GM12872 (cell line): ENCODE results near the gene BUD23.

ENCODE experiments used
- TF ChIP-seq, protein P1 (sequence below): IDR thresholded peaks from 3 replicates; pipeline ENCODE4 v1.5.1; 2011; ENCODE audit warnings: low read depth, mild to moderate bottlenecking, low read length, moderate library complexity; ENCODE audit not compliant: insufficient read depth

The BUD23 gene

DNA sequence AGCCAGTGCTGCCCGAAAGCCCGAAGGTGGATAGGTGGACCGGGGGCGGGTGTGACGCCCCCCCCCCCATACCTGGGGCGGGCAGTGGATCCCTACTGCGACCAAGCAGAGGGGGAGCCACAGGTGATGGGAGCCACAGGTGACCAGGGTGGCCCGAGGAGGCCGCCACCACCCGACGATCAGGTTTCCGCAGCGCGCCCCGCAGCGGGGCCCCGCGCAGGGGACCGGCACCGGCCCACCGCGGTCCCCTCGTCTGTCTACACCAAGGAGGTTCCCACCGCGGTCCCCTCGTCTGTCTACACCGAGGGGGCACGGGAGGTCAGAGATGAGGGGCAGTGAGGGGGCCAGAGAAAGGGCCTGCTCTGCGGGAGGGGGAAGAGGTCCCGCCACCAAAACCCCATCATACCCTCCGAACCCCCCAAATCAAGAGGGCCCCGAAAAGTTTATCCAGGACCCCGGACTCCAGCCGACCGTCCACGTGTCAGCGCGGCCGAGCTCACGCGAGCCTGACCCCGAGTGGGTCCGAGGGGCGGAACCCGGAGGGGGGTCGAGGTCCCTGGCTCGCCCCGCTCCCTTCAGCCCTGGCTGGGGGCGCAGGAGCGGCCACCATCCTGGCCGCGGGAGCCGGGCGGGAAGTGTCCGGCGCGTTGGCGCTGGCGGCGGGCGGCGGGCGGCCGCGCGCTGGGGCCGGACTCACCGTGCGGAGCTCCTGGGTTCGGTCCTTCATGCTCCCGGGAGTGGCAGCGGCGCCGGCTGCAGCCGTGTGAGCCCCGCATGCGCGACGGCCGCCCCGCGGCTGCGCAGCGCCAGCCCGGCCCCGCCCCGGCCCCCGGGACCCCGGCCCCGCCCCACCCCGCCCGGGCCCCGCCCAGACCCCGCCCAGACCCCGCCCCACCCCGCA is 35.8 kb downstream of the BUD23 start, which contains the start of gene STX1A:
TSS of gene STX1A (minus strand) at position 765 of the 901 bp plus-strand sequence. CDS start at position 727, 38 bp downstream.
- TF ChIP-seq, protein P1, sequence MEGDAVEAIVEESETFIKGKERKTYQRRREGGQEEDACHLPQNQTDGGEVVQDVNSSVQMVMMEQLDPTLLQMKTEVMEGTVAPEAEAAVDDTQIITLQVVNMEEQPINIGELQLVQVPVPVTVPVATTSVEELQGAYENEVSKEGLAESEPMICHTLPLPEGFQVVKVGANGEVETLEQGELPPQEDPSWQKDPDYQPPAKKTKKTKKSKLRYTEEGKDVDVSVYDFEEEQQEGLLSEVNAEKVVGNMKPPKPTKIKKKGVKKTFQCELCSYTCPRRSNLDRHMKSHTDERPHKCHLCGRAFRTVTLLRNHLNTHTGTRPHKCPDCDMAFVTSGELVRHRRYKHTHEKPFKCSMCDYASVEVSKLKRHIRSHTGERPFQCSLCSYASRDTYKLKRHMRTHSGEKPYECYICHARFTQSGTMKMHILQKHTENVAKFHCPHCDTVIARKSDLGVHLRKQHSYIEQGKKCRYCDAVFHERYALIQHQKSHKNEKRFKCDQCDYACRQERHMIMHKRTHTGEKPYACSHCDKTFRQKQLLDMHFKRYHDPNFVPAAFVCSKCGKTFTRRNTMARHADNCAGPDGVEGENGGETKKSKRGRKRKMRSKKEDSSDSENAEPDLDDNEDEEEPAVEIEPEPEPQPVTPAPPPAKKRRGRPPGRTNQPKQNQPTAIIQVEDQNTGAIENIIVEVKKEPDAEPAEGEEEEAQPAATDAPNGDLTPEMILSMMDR = no peak

- TF ChIP-seq, protein P1 = no peak
Observed at GRCh38 chr7:73719806-73720169, 36.4 kb downstream of the BUD23 start.

DNA sequence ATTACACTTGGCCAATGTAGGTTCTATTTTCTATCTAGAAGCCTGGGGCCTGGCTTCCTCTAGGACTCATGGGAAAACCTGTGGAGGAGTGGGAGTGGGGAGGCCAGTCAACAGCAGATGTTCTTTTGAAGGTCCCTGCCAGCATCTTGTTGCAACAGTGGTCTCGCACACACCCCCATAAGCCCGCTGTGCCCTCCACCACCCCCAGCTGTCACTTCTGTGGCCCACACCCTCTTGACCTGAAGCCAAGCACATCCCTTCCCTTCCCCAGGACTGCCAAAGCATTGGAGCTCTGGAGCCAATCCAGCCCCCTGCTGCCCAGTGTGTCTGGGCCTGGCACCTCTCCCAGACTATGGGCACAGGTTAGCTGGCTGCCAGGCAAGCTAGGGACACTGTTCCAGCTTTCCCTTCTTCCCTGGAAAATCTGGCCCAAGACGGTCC is 38.0 kb downstream of the BUD23 start:
- TF ChIP-seq, protein P1 = no peak

DNA sequence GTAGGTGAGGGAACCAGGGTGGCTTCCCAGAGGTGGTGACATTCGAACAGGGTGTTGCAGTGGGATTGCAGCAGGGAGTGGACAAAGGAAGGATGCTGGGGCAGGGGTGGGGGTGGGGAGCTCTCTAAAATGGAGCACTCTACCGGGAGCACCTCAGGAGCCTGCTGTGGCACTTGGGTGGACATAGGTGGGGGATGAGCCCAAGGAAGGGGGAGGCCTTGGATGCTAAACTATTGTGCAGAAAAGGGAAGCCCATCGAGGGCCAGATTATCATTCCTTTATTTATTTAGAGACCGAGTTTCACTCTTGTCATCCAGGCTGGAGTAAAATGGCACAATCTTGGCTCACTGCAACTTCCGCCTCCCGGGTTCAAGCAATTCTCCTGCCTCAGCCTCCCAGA is 39.4 kb downstream of the BUD23 start:
- TF ChIP-seq, protein P1 = no peak

DNA sequence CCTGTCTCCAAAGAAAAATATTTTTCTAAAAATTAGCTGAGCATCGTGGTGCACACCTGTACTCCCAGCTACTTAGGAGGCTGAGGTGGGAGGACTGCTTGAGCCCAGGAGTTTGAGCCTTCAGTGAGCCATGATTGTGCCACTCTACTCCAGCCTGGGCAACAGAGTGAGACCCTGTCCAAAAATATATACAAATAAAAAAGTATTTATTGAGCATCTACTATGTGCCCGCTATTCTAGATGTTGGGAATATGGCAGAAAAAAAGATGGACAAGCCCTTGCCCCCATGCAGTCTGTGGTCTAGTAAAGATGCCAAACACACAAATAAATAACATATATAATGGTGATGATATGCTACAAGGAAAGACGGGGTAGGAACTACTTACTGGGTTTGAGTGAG is 40.4 kb downstream of the BUD23 start:
- TF ChIP-seq, protein P1 = no peak

DNA sequence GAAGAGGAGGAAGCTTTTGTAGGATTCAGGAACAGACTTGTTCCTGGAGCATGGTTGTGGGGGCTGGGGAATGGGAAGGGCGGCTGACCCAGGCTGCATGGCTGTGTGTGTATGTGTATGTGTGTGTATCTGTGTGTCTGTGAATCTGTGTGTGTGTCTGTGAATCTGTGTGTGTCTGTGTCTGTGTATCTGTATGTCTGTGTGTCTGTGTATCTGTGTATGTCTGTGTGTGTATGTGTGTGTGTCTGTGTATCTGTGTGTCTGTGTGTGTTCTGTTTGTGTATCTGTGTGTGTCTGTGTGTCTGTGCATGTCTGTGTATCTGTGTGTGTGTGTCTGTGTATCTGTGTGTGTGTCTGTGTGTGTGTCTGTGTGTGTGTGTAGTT is 42.7 kb downstream of the BUD23 start:
- TF ChIP-seq, protein P1 = no peak

DNA sequence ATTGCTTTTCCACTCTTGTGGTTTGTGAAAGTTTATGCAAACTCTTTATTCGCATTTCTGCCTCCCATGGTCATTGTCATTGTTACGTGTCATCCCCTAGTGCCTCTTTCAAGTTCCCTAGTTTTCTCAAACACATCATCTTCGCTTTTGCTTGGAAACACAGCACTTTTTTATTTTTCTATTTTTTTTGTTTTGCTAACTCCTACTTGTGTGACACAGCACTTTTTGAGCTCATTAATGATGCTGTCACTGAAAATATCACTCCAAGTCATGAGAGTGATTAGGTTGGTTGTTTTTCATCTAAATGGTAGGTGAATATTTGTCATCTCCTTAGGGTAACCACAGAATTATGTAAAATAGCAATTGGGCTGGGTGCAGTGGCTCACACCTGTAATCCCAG is 44.6 kb downstream of the BUD23 start:
- TF ChIP-seq, protein P1 = no peak
